Calu3 (cell line): ENCODE results near the gene PDE9A. TPM values are rescaled to one million over a fixed set of nuclear protein-coding genes. Genes with fewer than 3 reads are reported as not detected.

Experiments
- BruUV-seq: library from RNA; stranded (reverse); fragments of 400-500 nt; replicated peaks from 2 replicates; lab custom pipeline; 2021; lab: Mats Ljungman, UMichigan
- CTCF ChIA-PET: fragments of 300-600 bp; sonication (Branson Sonifier 250); formaldehyde crosslinking; loops from one replicate; lab custom pipeline; 2022; ENCODE audit warnings: antibody characterized with exemption; lab: Charles Lee
- DNase-seq: peaks from one replicate; pipeline ENCODE4 v3.0.0; 2022
- H3K27ac Mint-ChIP-seq: one replicate; pipeline ENCODE4 v1.8.0; 2022; ENCODE audit warnings: mixed read lengths; ENCODE audit not compliant: unreplicated experiment
- H3K27me3 Mint-ChIP-seq: one replicate; pipeline ENCODE4 v1.8.0; 2022; ENCODE audit warnings: mixed read lengths; ENCODE audit not compliant: unreplicated experiment
- H3K36me3 Mint-ChIP-seq: one replicate; pipeline ENCODE4 v1.8.0; 2022; ENCODE audit warnings: mild to moderate bottlenecking, moderate library complexity, mixed read lengths; ENCODE audit not compliant: insufficient read depth, unreplicated experiment
- H3K4me1 Mint-ChIP-seq: one replicate; pipeline ENCODE4 v1.8.0; 2022; ENCODE audit warnings: mild to moderate bottlenecking, low read depth, mixed read lengths; ENCODE audit not compliant: unreplicated experiment
- H3K4me3 Mint-ChIP-seq: one replicate; pipeline ENCODE4 v1.8.0; 2022; ENCODE audit warnings: mild to moderate bottlenecking, low read depth, moderate library complexity, mixed read lengths; ENCODE audit not compliant: unreplicated experiment
- H3K9me3 Mint-ChIP-seq: one replicate; pipeline ENCODE4 v1.8.0; 2022; ENCODE audit warnings: low read depth, mixed read lengths; ENCODE audit not compliant: unreplicated experiment
- CTCF ChIP-seq: fragments of 200-600 bp; IDR thresholded peaks from one replicate; pipeline ENCODE4 v1.8.0; 2022; ENCODE audit warnings: antibody characterized with exemption; ENCODE audit not compliant: unreplicated experiment
- intact Hi-C: fragments of 100-400 bp; cut with micrococcal nuclease; formaldehyde crosslinking; loops from one replicate; pipeline ENCODE4 v1.10.0; 2022; ENCODE audit not compliant: unreplicated experiment
- total RNA-seq: library from RNA; stranded (reverse); gene quantifications from 2 replicates; pipeline ENCODE4 v1.2.3, GENCODE V29; 2022

PDE9A gene
- total RNA-seq, 1 experiment from 2014 or later = 10.9 TPM

GRCh38 chr21:42746240-42746592, 92.8 kb downstream of the PDE9A start:
- CTCF ChIA-PET = no interaction called here
- Mint-ChIP-seq H3K9me3 (no peaks in the 10 kb centered on the region), H3K27ac (no peak overlapping the region), H3K36me3 (no peaks in the 10 kb centered on the region), H3K27me3 (no peaks in the 10 kb centered on the region), H3K4me1 (no peaks in the 10 kb centered on the region), H3K4me3 (no peak overlapping the region)
- no TSS peak for BruUV-seq
- DNase-seq = no peak
- intact Hi-C loops = no loop called here
- no peak for TF ChIP-seq CTCF

GRCh38 chr21:42746593-42747275, 93.3 kb downstream of the PDE9A start:
- H3K27me3 Mint-ChIP-seq = no peaks in the 10 kb centered on the region
- CTCF ChIA-PET = no interaction called here

GRCh38 chr21:42747276-42747701, 93.9 kb downstream of the PDE9A start:
- no TSS peak for BruUV-seq
- Mint-ChIP-seq H3K27ac (no peak overlapping the region), H3K9me3 (no peaks in the 10 kb centered on the region), H3K36me3 (no peaks in the 10 kb centered on the region), H3K27me3 (no peaks in the 10 kb centered on the region), H3K4me3 (no peak overlapping the region), H3K4me1 (no peaks in the 10 kb centered on the region)
- DNase-seq = no peak
- TF ChIP-seq CTCF = no peak
- CTCF ChIA-PET = no interaction called here
- intact Hi-C loops = no loop called here

More at GRCh38 chr21:42746593-42747275, 93.3 kb downstream of the PDE9A start:
- Mint-ChIP-seq H3K4me3 (no peak overlapping the region), H3K27ac (no peak overlapping the region), H3K9me3 (no peaks in the 10 kb centered on the region), H3K36me3 (no peaks in the 10 kb centered on the region), H3K4me1 (no peaks in the 10 kb centered on the region)
- no peak for DNase-seq
- TF ChIP-seq CTCF = no peak
- intact Hi-C loops = no loop called here
- BruUV-seq = no TSS peak

GRCh38 chr21:42747746-42748351, 94.4 kb downstream of the PDE9A start:
- H3K36me3 Mint-ChIP-seq = no peaks in the 10 kb centered on the region
- intact Hi-C loops = no loop called here
- no peaks in the 10 kb centered on the region for H3K9me3 Mint-ChIP-seq
- H3K4me3 Mint-ChIP-seq = no peak overlapping the region
- H3K27ac Mint-ChIP-seq = no peak overlapping the region
- DNase-seq = no peak
- no TSS peak for BruUV-seq
- no peaks in the 10 kb centered on the region for H3K4me1 Mint-ChIP-seq
- no peak for TF ChIP-seq CTCF
- CTCF ChIA-PET = no interaction called here
- no peaks in the 10 kb centered on the region for H3K27me3 Mint-ChIP-seq
